Skin epidermis (tissue), 12 donors: ENCODE data around the gene DHRS7.

Source experiments
- H3K27ac ChIP-seq, 21 experiments: fragments of 200-600 bp; sonication (generic) in 11 of 21; one replicate each; pipeline ENCODE4 v1.5.0; 2020; ENCODE audit warnings: mild to moderate bottlenecking in 3 of 21, inconsistent platforms in 2 of 21, moderate library complexity in 2 of 21
- H3K4me3 ChIP-seq, 7 experiments: fragments of 200-600 bp; sonication (generic) in 2 of 7; one replicate each; pipeline ENCODE4 v1.5.0; 2020; ENCODE audit warnings: inconsistent platforms in 2 of 7, mild to moderate bottlenecking in 2 of 7, moderate library complexity in 1 of 7

The DHRS7 gene

GRCh38 chr14:60164712-60165546 is at the start of gene DHRS7:
Gene DHRS7 (minus strand): TSS chr14:60165398. CDS start chr14:60165309, 89 bp downstream.
- Histone ChIP-seq H3K27ac (peak within 1 kb of the TSS; percentile 82 to 97 (median 90)), H3K4me3 (peak within 1 kb of the TSS; percentile 74 to 88 (median 83))

GRCh38 chr14:60214415-60215126 is 49.4 kb upstream of the DHRS7 start:
- H3K4me3 ChIP-seq, result no peak overlapping the region
- H3K27ac ChIP-seq, result no peak overlapping the region

GRCh38 chr14:60214003-60214402 is 48.8 kb upstream of the DHRS7 start:
- no peak overlapping the region for H3K27ac ChIP-seq
- H3K4me3 ChIP-seq, result no peak overlapping the region

DNA sequence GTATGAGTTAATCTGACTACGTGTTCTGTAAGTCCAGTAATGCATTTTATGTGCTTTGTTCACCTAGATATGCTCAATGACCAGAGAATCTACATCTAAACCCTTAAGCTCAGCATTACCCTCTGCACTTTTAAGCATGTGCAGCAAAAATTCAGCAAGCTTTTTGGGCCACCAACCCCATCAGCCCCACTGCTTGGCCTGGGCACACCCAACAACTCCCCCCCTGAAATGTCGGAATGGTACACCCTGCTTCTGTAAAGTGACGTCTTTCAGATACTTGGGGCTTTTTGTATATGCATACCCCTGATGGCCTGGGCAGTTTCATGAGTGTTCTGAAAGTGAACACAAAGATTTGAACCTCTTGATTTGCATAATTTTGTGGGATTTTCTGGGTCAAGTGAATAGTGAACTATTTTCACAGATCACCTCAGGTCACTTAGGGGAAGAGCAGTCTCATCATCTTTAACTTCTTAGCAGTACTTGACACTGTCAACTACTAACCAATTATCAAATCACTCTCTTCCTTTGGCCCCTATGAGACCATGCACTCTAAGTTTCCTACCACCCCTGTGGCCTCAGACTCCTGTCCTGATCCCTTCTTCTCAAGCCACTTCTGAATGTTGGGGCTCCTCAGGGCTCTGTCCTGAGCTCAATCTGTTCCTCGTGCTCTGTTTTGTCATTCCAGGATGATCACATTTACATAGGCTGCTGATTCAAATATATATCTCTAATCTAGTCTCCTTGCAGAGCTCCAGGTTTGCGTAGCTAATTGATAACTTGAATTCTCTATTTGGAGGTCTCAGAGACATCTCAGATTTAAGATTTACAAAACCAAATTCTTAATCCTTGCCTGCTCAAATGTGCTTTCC is 47.5 kb upstream of the DHRS7 start:
- Histone ChIP-seq H3K27ac (no peak overlapping the region), H3K4me3 (no peak overlapping the region)

DNA sequence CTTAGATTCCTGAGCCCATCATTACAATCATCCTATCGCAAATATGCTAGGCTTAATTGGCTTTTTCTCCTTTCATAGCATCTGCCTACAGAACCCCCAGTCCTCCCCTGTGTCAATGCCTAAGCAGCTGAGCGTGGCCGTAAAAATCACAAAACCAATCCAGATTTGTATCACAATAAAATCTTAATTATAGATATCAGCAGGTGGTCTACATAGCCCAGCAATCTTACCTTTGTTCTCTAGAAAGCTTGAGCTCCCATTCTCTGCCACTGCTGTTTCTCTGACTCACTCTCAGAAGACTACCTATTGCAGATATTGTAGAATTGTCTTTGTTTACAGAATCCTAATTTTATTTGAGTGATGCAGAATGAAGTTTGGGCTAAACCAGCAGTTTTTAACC is 46.0 kb upstream of the DHRS7 start:
- H3K4me3 ChIP-seq, result no peak overlapping the region
- no peak overlapping the region for H3K27ac ChIP-seq

DNA sequence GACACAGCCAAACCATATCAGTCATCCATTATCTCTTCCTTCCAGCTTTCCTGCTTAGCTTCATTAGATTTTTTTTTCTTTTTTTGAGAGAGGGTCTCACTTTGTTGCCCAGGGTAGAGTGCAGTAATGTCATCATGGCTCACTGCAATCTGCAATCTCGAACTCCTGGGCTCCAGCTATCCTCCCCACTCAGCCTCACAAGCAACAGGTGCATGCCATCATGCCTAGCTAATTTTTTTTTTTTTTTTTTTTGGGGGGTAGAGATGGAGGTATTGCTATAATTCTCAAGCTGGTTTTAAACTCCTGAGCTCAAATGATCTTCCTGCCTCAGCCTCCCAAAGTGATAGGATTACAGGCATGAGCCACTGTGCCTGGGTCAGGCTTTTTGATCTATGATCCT is 45.5 kb upstream of the DHRS7 start:
- no peak overlapping the region for H3K4me3 ChIP-seq

GRCh38 chr14:60206837-60207533 is 41.8 kb upstream of the DHRS7 start:
- H3K27ac ChIP-seq, result no peak overlapping the region
- H3K4me3 ChIP-seq, result no peak overlapping the region

More for the DNA sequence above, 45.5 kb upstream of the DHRS7 start:
- no peak overlapping the region for H3K27ac ChIP-seq

DNA sequence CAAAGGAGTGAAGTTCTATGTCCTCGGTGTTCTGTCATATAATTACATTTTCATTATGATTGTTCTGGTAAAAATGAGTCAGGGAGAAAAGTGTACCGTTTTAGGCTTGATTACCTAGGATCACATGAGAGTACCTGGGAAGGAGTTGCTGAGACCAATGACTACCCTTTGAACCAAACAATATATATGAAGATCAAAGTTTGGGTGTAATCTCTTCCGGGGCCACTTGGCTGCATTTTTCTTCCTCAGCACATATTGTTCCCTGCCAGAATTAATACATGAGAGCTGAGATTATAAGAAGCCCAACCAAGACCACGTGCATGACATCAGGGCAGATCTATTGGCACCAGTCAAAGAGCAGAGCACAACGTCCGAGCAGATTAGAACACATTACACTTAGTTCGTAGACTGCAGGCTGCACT is 41.1 kb upstream of the DHRS7 start:
- H3K4me3 ChIP-seq, result no peak overlapping the region
- H3K27ac ChIP-seq, result no peak overlapping the region

DNA sequence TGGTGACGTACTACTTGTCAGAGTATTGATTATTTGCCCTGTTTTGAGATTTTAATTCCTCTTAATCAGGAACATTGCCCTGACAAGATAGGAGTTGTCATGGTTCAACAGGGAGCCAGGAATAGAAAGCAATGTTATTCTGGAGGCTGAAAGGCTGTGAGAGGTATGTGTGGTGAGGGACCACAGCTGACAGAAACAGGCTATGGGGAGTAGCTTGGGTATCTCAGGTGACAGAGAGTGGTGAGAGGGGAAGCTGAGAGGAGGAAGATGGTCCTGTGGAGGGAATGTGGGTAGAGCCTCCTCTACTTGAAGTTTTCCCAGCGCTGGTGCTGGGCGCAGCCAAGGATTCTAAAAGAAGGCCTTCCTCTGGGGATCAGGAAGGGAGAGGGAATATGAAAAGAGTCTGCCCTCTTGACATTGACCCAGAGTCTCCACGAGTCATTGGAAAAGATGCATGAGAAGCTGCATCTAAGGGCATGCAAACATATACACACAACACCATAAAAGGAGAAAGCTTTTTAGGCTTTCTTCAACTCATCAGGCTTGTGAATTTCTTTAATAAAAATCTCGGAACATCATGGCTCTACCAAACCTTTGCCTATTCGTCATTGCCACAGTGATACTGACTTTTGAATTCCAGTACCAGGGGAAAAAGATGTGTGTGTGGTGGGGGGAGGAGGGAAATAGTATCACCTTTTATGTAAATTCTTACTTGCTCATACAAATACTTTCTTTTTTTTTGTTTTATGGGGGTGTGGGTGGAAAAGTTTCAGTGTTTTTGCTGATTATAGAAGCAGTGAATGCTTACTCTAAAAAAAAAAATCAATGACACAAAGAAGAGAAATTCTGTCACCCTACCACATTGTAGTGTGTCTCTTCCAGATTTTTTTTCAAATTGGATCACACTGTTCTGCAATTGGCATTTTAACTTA is 39.9 kb upstream of the DHRS7 start:
- Histone ChIP-seq H3K4me3 (no peak overlapping the region), H3K27ac (peak overlapping the region in 3 of 21 experiments; percentile 22 to 51 (median 38))

DNA sequence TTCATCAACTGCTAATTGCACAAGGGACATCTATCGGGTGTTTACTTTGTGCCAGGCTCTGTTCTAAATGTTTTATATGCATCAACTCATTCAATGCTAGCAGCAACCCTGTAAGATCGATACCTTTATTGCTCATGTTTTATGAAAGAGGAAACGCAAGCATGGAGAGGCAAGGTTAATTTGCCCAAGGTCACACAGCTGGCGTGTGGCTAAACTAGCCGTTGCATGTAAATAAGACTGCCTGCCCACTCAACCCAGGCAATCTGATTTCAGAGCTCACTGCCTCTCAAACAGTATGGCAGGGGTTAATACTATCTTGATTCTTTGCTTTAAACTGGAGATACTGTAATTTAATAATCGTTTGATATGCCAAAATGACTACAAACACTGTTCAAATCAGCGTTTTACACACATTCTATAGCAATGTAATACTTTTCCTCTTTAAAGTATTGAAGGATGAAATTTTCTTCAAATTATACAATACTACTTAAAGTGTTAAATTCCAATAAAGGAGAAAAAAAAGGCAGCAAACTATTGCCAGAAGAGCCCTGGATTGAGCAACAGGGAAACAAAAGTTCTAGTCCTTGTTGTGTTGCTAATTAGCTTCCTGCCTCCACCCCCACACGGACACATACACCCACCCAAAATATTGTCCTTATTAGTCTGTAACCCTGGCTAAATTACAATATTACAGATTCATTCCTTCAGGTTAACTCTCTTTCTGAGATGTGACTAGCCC is 39.1 kb upstream of the DHRS7 start:
- no peak overlapping the region for H3K4me3 ChIP-seq
- H3K27ac ChIP-seq, result peak overlapping the region in 2 of 21 experiments; percentile 22 to 38

GRCh38 chr14:60199321-60199720 is 34.1 kb upstream of the DHRS7 start:
- no peak overlapping the region for H3K4me3 ChIP-seq
- no peak overlapping the region for H3K27ac ChIP-seq

- Histone ChIP-seq H3K27ac (no peak overlapping the region), H3K4me3 (no peak overlapping the region)
Measured at GRCh38 chr14:60197629-60198303, 32.6 kb upstream of the DHRS7 start.

- H3K27ac ChIP-seq, result no peak overlapping the region
- no peak overlapping the region for H3K4me3 ChIP-seq
Measured at GRCh38 chr14:60196291-60196690, 31.1 kb upstream of the DHRS7 start.

DNA sequence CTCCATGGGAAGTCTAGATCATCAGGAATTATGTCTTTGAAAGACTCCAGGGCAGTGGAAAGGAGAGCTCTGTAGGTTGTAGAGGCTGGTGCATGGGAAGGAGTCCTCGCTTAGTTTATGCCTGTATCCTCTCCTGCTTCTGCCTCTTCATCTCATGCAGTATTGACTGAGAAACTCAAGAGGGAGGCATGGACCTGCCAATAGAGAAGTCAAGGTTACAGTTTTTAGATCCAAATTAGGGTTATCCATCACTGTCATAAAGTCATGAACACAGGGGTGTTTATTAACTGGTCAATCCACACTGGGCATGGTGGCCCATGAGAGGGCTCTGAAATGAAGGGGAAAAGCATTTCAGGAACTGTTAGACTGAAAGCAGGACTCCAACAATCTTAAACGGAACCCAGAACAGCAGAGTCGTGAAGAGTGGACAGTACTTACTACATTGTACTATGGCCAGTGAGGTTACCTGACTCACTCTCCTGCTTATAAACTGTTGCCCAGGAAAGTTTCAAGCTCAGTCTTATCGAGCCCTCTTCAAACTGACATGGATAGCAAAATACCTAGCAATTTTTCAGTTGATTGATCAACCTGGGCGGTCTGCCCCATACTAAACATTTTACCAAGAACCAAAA is 30.1 kb upstream of the DHRS7 start:
- Histone ChIP-seq H3K27ac (no peak overlapping the region), H3K4me3 (no peak overlapping the region)

GRCh38 chr14:60189923-60190840 is 25.0 kb upstream of the DHRS7 start:
- H3K4me3 ChIP-seq, result no peak overlapping the region
- H3K27ac ChIP-seq, result peak overlapping the region in 3 of 21 experiments; percentile 31 to 39 (median 38)

DNA sequence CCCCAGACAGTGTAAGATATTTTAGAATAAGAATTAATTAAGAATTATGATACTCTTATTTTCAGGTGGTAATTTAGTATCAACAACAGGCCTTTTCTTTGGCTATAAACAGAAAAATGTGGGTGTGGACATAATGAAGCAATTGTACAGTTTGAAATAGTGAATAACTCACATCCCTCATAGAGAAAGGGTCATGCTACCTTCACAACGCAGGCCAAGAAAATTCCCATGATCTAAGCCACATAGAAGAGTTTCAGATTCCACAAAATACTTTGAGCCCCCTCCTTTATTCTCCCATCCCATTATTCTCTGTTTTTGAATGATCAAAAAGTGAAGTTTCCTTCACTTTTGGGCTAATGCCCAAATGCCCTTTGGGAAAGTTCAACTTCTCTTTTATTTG is 23.5 kb upstream of the DHRS7 start:
- H3K4me3 ChIP-seq, result no peak overlapping the region
- no peak overlapping the region for H3K27ac ChIP-seq
